Vagina (tissue), 2 donors: Measurements from ENCODE around the gene SUPT3H. TPM values are rescaled to one million over a fixed set of nuclear protein-coding genes. Genes with fewer than 3 reads are reported as not detected.

Experiments
- DNase-seq, 2 donors: peaks; one replicate each; pipeline ENCODE4 v3.0.0-alpha.2; 2017; ENCODE audit errors: extremely low spot score in 2 of 2
- H3K27ac ChIP-seq: fragments of 200-600 bp; sonication (generic); one replicate; pipeline ENCODE4 v1.5.1; 2019
- H3K27me3 ChIP-seq: fragments of 200-600 bp; sonication (generic); one replicate; pipeline ENCODE4 v1.5.1; 2019
- H3K36me3 ChIP-seq, 2 donors: fragments of 200-600 bp; sonication (generic); one replicate each; pipeline ENCODE4 v1.5.1; 2017 to 2019
- H3K4me1 ChIP-seq: fragments of 200-600 bp; sonication (generic); one replicate; pipeline ENCODE4 v1.5.1; 2019
- H3K4me3 ChIP-seq, 2 donors: fragments of 200-600 bp; sonication (generic); 1 replicate in 1 of 2; 2 replicates in 1 of 2; pipeline ENCODE4 v1.5.1; 2016 to 2019
- H3K9me3 ChIP-seq: fragments of 200-600 bp; sonication (generic); one replicate; pipeline ENCODE4 v1.5.1; 2019
- POLR2A ChIP-seq, 2 donors: fragments of 450-650 bp; IDR thresholded peaks; one replicate each; pipeline ENCODE4 v1.6.1; 2017; ENCODE audit warnings: antibody characterized with exemption in 2 of 2, mild to moderate bottlenecking in 2 of 2, moderate library complexity in 2 of 2
- POLR2AphosphoS5 ChIP-seq, 2 donors: sonication (generic); formaldehyde crosslinking; IDR thresholded peaks; one replicate each; pipeline ENCODE4 v1.9.0; 2017; ENCODE audit warnings: antibody characterized with exemption in 2 of 2, mild to moderate bottlenecking in 2 of 2, low read depth in 1 of 2; ENCODE audit not compliant: insufficient read depth in 1 of 2
- intact Hi-C: fragments of 100-400 bp; cut with DNase I; formaldehyde crosslinking; loops from one replicate; pipeline ENCODE4 v1.15.1; 2023
- total RNA-seq: library from RNA; depleted of rRNA; stranded (reverse); fragments of >200 nt; gene quantifications from one replicate; pipeline ENCODE4 v1.2.3, GENCODE V29; 2016
- TF ChIP-seq, protein P1 (sequence below), 3 experiments: fragments of 450-650 bp in 2 of 3; fragments of 200-600 bp in 1 of 3; sonication (generic) in 1 of 3; IDR thresholded peaks; one replicate each; pipeline ENCODE4 v1.5.1; 2017 to 2019; ENCODE audit warnings: antibody characterized with exemption in 3 of 3, mild to moderate bottlenecking in 2 of 3, moderate library complexity in 2 of 3

The SUPT3H gene
- total RNA-seq, 1 donor from 2014 or later, result 4.2 TPM

DNA sequence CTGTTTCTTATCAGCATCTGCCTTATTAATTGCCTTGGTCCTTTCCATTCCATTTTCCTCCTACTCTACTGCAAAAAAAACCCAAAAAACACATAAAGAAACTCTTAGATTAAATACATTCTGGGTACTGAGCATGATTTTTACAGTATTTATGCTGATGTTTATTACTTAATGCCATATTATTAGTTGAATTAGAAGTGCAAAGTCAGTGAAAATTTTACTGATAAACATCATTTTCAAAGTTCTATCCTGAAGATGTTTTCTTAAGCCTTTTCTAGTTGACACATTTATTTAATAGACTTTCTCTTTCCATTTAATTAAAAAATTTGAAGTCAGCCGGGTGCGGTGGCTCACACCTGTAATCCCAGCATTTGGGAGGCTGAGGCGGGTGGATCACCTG is 285.6 kb downstream of the SUPT3H start:
- Histone ChIP-seq H3K4me1 (no peaks in the 10 kb centered on the region), H3K36me3 (no peaks in the 10 kb centered on the region), H3K9me3 (no peaks in the 10 kb centered on the region), H3K4me3 (no peak overlapping the region), H3K27ac (no peak overlapping the region), H3K27me3 (no peaks in the 10 kb centered on the region)
- no peak for DNase-seq
- intact Hi-C loops, result no loop called here
- TF ChIP-seq POLR2AphosphoS5 (IDR thresholded peaks at IDR 0.05; ENCODE audit: insufficient read depth in 1 of 2, low read depth in 1 of 2) (no peak), POLR2A (IDR thresholded peaks at IDR 0.05) (no peak)
- TF ChIP-seq, protein P1, sequence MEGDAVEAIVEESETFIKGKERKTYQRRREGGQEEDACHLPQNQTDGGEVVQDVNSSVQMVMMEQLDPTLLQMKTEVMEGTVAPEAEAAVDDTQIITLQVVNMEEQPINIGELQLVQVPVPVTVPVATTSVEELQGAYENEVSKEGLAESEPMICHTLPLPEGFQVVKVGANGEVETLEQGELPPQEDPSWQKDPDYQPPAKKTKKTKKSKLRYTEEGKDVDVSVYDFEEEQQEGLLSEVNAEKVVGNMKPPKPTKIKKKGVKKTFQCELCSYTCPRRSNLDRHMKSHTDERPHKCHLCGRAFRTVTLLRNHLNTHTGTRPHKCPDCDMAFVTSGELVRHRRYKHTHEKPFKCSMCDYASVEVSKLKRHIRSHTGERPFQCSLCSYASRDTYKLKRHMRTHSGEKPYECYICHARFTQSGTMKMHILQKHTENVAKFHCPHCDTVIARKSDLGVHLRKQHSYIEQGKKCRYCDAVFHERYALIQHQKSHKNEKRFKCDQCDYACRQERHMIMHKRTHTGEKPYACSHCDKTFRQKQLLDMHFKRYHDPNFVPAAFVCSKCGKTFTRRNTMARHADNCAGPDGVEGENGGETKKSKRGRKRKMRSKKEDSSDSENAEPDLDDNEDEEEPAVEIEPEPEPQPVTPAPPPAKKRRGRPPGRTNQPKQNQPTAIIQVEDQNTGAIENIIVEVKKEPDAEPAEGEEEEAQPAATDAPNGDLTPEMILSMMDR (IDR thresholded peaks at IDR 0.05), result no peak

DNA sequence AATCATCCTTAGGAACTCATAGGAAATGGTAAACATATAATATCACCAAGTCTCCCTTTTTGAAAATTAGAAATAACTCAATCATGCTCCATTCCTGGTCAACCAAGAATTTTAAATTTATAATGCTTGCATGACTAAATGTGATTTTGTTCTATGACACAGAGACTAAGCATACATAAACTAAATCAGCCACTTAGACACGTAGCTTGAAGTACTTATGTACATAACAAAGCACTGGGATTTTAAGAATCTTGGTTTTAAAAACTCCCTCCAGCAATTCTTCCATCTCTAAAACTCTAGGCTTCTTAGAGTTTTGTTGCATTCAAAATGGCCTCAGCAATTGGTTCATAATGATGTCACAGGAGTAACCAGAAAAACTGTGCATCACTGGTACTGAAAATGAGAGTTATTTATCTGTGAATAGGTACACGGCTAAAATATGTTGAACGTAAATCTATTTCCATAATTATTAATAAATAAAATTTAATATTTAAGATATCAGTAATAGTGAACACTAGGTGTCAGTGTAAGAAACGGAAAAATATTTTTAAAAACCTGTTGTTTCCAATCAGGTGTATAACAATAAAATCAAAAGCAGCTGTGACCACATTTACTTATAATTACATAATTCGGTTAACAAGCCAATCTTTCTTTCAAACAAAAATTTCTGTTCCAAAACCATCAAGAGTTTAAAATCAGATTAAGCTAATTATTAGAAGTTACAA is 291.2 kb downstream of the SUPT3H start:
- H3K4me1 ChIP-seq, result no peaks in the 10 kb centered on the region

DNA sequence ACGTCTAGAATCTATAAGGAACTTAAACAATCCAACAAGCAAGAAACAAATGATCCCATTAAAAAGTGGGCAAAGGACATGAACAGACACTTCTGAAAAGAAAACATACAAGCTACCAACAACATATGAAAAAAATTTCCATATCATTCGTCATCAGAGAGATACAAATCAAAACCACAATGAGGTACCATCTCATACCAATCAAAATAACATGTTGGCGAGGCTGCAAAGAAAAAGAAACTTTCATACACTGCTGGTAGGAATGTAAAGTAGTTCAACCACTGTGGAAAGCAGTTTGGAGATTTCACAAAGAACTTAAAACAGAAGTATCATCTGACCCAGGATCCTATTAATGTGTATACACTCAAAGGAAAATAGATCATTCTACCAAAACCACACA is 293.5 kb downstream of the SUPT3H start:
- DNase-seq, result no peak
- no peak overlapping the region for H3K27ac ChIP-seq
- intact Hi-C loops, result no loop called here
- H3K27me3 ChIP-seq, result no peaks in the 10 kb centered on the region
- no peak overlapping the region for H3K4me3 ChIP-seq
- no peaks in the 10 kb centered on the region for H3K9me3 ChIP-seq
- no peaks in the 10 kb centered on the region for H3K4me1 ChIP-seq
- TF ChIP-seq, protein P1 (IDR thresholded peaks at IDR 0.05), result no peak
- no peak for TF ChIP-seq POLR2A (IDR thresholded peaks at IDR 0.05)
- no peak for TF ChIP-seq POLR2AphosphoS5 (IDR thresholded peaks at IDR 0.05; ENCODE audit: insufficient read depth in 1 of 2, low read depth in 1 of 2)
- no peaks in the 10 kb centered on the region for H3K36me3 ChIP-seq

More for the DNA sequence above, 291.2 kb downstream of the SUPT3H start:
- Histone ChIP-seq H3K36me3 (no peaks in the 10 kb centered on the region), H3K27me3 (no peaks in the 10 kb centered on the region), H3K4me3 (no peak overlapping the region), H3K9me3 (no peaks in the 10 kb centered on the region), H3K27ac (no peak overlapping the region)
- intact Hi-C loops, result no loop called here
- DNase-seq, result no peak
- TF ChIP-seq POLR2AphosphoS5 (IDR thresholded peaks at IDR 0.05; ENCODE audit: insufficient read depth in 1 of 2, low read depth in 1 of 2) (no peak), POLR2A (IDR thresholded peaks at IDR 0.05) (no peak)
- TF ChIP-seq, protein P1 (IDR thresholded peaks at IDR 0.05), result no peak

DNA sequence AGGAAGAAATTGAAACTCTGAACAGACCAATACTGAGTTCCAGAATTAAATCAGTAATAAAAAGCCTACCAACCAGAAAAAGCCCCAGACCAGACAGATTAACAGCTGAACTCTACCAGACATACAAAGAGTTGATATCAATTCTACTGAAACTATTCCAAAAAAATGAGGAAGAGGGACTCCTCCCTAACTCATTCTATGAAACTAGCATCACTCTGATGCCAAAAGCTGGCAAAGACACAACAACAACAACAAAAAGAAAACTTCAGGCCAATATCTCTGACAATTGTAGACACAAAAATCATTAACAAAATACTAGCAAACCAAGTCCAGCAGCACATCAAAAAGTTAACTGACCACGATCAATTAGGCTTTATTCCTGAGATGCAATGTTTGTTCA is 295.6 kb downstream of the SUPT3H start:
- no peak overlapping the region for H3K4me3 ChIP-seq
- no peaks in the 10 kb centered on the region for H3K4me1 ChIP-seq
- H3K36me3 ChIP-seq, result no peaks in the 10 kb centered on the region
- no peaks in the 10 kb centered on the region for H3K27me3 ChIP-seq
- no peak for TF ChIP-seq POLR2A (IDR thresholded peaks at IDR 0.05)
- TF ChIP-seq POLR2AphosphoS5 (IDR thresholded peaks at IDR 0.05; ENCODE audit: insufficient read depth in 1 of 2, low read depth in 1 of 2), result no peak
- TF ChIP-seq, protein P1 (IDR thresholded peaks at IDR 0.05), result no peak
- intact Hi-C loops, result no loop called here
- no peak for DNase-seq
- no peak overlapping the region for H3K27ac ChIP-seq
- peaks cover 8% of the 10 kb centered on the region for H3K9me3 ChIP-seq

DNA sequence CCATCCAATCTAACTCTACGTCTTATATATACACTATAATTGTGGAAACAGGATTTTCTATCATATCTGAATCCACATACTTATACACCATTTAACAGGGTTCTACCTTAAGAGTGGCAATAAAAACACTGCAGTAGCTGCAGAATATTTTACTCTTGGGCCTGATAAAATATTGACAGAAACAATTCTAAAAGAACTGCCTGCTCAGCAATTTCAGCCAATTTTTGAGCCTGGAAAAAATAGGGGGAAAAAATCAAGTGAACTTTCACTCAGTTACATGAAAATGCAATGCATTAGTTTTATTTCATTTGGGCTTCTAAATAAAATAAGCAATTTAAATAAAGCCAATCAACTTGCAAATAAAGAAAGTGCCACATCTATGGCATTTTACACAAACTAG is 296.1 kb downstream of the SUPT3H start:
- DNase-seq, result no peak
- TF ChIP-seq POLR2AphosphoS5 (IDR thresholded peaks at IDR 0.05; ENCODE audit: insufficient read depth in 1 of 2, low read depth in 1 of 2) (no peak), POLR2A (IDR thresholded peaks at IDR 0.05) (no peak)
- TF ChIP-seq, protein P1 (IDR thresholded peaks at IDR 0.05), result no peak
- H3K27ac ChIP-seq, result no peak overlapping the region
- intact Hi-C loops, result no loop called here
- no peaks in the 10 kb centered on the region for H3K36me3 ChIP-seq
- H3K27me3 ChIP-seq, result no peaks in the 10 kb centered on the region
- peaks cover 8% of the 10 kb centered on the region for H3K9me3 ChIP-seq
- no peak overlapping the region for H3K4me3 ChIP-seq
- H3K4me1 ChIP-seq, result no peaks in the 10 kb centered on the region
